ENCODE measurements around the gene FCN3.
A peak's percentile ranks its signal among the peaks of the same experiment; 100 is the strongest.

The FCN3 gene

GRCh38 chr1:27357281-27358037, 17.2 kb downstream of the FCN3 start:
- peaks cover 4% of the 10 kb centered on the region for H3K4me1 ChIP-seq (ENCODE audit: control insufficient read depth, insufficient read depth, low read length)
- WGBS (ENCODE audit: insufficient coverage, insufficient read length), result no CpG with 5 or more reads among the region's 40 CpGs
- no peak overlapping the region for H3K4me3 ChIP-seq (ENCODE audit: low read length)
- no peaks in the 10 kb centered on the region for H3K9me3 ChIP-seq (ENCODE audit: control insufficient read depth, insufficient read depth, low read length)
- no peak overlapping the region for H3K27ac ChIP-seq (ENCODE audit: low read length)
- DNase-seq (ENCODE audit: low read depth, low spot score), result no peak
- no peaks in the 10 kb centered on the region for H3K36me3 ChIP-seq (ENCODE audit: control insufficient read depth, insufficient read depth, low read length)
- H3K27me3 ChIP-seq (ENCODE audit: control insufficient read depth, insufficient read depth, low read length), result peaks cover 16% of the 10 kb centered on the region; the same call in 1 of the 2 replicates

GRCh38 chr1:27356619-27357280, 17.9 kb downstream of the FCN3 start:
- peaks cover 4% of the 10 kb centered on the region for H3K4me1 ChIP-seq (ENCODE audit: control insufficient read depth, insufficient read depth, low read length)
- no peaks in the 10 kb centered on the region for H3K9me3 ChIP-seq (ENCODE audit: control insufficient read depth, insufficient read depth, low read length)
- DNase-seq (ENCODE audit: low read depth, low spot score), result no peak
- peaks cover 16% of the 10 kb centered on the region; the same call in 1 of the 2 replicates for H3K27me3 ChIP-seq (ENCODE audit: control insufficient read depth, insufficient read depth, low read length)
- H3K4me3 ChIP-seq (ENCODE audit: low read length), result no peak overlapping the region
- no CpG with 5 or more reads among the region's 37 CpGs for WGBS (ENCODE audit: insufficient coverage, insufficient read length)
- H3K27ac ChIP-seq (ENCODE audit: low read length), result no peak overlapping the region
- H3K36me3 ChIP-seq (ENCODE audit: control insufficient read depth, insufficient read depth, low read length), result no peaks in the 10 kb centered on the region

GRCh38 chr1:27356277-27356618, 18.4 kb downstream of the FCN3 start:
- H3K27ac ChIP-seq (ENCODE audit: low read length), result no peak overlapping the region
- WGBS (ENCODE audit: insufficient coverage, insufficient read length), result no CpG with 5 or more reads among the region's 13 CpGs
- DNase-seq (ENCODE audit: low read depth, low spot score), result no peak

GRCh38 chr1:27355683-27356082, 18.9 kb downstream of the FCN3 start:
- Histone ChIP-seq H3K27me3 (ENCODE audit: control insufficient read depth, insufficient read depth, low read length) (peaks cover 9% of the 10 kb centered on the region; the same call in 1 of the 2 replicates), H3K4me1 (ENCODE audit: control insufficient read depth, insufficient read depth, low read length) (peaks cover 4% of the 10 kb centered on the region), H3K36me3 (ENCODE audit: control insufficient read depth, insufficient read depth, low read length) (no peaks in the 10 kb centered on the region), H3K27ac (ENCODE audit: low read length) (no peak overlapping the region), H3K4me3 (ENCODE audit: low read length) (no peak overlapping the region), H3K9me3 (ENCODE audit: control insufficient read depth, insufficient read depth, low read length) (no peaks in the 10 kb centered on the region)
- WGBS (ENCODE audit: insufficient coverage, insufficient read length), result no CpG with 5 or more reads among the region's 5 CpGs
- DNase-seq (ENCODE audit: low read depth, low spot score), result no peak

More at GRCh38 chr1:27356277-27356618, 18.4 kb downstream of the FCN3 start:
- Histone ChIP-seq H3K4me3 (ENCODE audit: low read length) (no peak overlapping the region), H3K36me3 (ENCODE audit: control insufficient read depth, insufficient read depth, low read length) (no peaks in the 10 kb centered on the region), H3K9me3 (ENCODE audit: control insufficient read depth, insufficient read depth, low read length) (no peaks in the 10 kb centered on the region), H3K27me3 (ENCODE audit: control insufficient read depth, insufficient read depth, low read length) (peaks cover 13% of the 10 kb centered on the region; the same call in 1 of the 2 replicates), H3K4me1 (ENCODE audit: control insufficient read depth, insufficient read depth, low read length) (peaks cover 4% of the 10 kb centered on the region)

GRCh38 chr1:27353629-27354028, 21.0 kb downstream of the FCN3 start:
- H3K27me3 ChIP-seq (ENCODE audit: control insufficient read depth, insufficient read depth, low read length), result no peaks in the 10 kb centered on the region; the same call in 1 of the 2 replicates
- H3K4me3 ChIP-seq (ENCODE audit: low read length), result no peak overlapping the region
- no peaks in the 10 kb centered on the region for H3K9me3 ChIP-seq (ENCODE audit: control insufficient read depth, insufficient read depth, low read length)
- H3K4me1 ChIP-seq (ENCODE audit: control insufficient read depth, insufficient read depth, low read length), result peaks cover 6% of the 10 kb centered on the region
- H3K36me3 ChIP-seq (ENCODE audit: control insufficient read depth, insufficient read depth, low read length), result no peaks in the 10 kb centered on the region
- no CpG with 5 or more reads among the region's 3 CpGs for WGBS (ENCODE audit: insufficient coverage, insufficient read length)
- no peak overlapping the region for H3K27ac ChIP-seq (ENCODE audit: low read length)
- no peak for DNase-seq (ENCODE audit: low read depth, low spot score)

DNA sequence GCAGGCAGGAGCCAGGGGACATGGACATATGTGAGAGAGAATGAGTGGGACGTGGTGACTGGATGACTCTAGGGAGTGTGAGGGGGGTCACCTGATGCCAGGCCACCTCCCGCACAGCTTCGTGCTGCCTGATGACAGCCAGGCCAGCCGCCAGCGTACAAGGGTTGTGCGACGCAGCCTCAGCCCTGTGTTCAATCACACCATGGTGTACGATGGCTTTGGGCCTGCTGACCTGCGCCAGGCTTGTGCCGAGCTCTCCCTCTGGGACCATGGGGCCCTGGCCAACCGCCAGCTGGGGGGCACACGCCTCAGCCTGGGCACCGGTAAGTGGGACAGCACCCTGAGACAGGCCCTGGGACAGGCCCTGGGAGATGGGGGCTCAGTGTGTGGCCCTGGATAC, 21.5 kb downstream of the FCN3 start:
- Histone ChIP-seq H3K27ac (ENCODE audit: low read length) (no peak overlapping the region), H3K27me3 (ENCODE audit: control insufficient read depth, insufficient read depth, low read length) (no peaks in the 10 kb centered on the region; the same call in 1 of the 2 replicates), H3K36me3 (ENCODE audit: control insufficient read depth, insufficient read depth, low read length) (no peaks in the 10 kb centered on the region), H3K9me3 (ENCODE audit: control insufficient read depth, insufficient read depth, low read length) (no peaks in the 10 kb centered on the region), H3K4me1 (ENCODE audit: control insufficient read depth, insufficient read depth, low read length) (peaks cover 6% of the 10 kb centered on the region), H3K4me3 (ENCODE audit: low read length) (no peak overlapping the region)
- WGBS (ENCODE audit: insufficient coverage, insufficient read length), result no CpG with 5 or more reads among the region's 13 CpGs
- no peak for DNase-seq (ENCODE audit: low read depth, low spot score)

- no CpG with 5 or more reads among the region's 8 CpGs for WGBS (ENCODE audit: insufficient coverage, insufficient read length)
- no peaks in the 10 kb centered on the region for H3K36me3 ChIP-seq (ENCODE audit: control insufficient read depth, insufficient read depth, low read length)
Observed at GRCh38 chr1:27351541-27352107, 23.0 kb downstream of the FCN3 start.

GRCh38 chr1:27350663-27351540, 23.7 kb downstream of the FCN3 start:
- peak; percentile 94 for DNase-seq (ENCODE audit: low read depth, low spot score)
- WGBS (ENCODE audit: insufficient coverage, insufficient read length), result no CpG with 5 or more reads among the region's 62 CpGs

More at GRCh38 chr1:27351541-27352107, 23.0 kb downstream of the FCN3 start:
- Histone ChIP-seq H3K4me3 (ENCODE audit: low read length) (peak overlapping the region; percentile 38; the same call in 1 of the 2 replicates), H3K27me3 (ENCODE audit: control insufficient read depth, insufficient read depth, low read length) (no peaks in the 10 kb centered on the region), H3K4me1 (ENCODE audit: control insufficient read depth, insufficient read depth, low read length) (peaks cover 4% of the 10 kb centered on the region), H3K9me3 (ENCODE audit: control insufficient read depth, insufficient read depth, low read length) (no peaks in the 10 kb centered on the region), H3K27ac (ENCODE audit: low read length) (no peak overlapping the region)
- no peak for DNase-seq (ENCODE audit: low read depth, low spot score)

DNA sequence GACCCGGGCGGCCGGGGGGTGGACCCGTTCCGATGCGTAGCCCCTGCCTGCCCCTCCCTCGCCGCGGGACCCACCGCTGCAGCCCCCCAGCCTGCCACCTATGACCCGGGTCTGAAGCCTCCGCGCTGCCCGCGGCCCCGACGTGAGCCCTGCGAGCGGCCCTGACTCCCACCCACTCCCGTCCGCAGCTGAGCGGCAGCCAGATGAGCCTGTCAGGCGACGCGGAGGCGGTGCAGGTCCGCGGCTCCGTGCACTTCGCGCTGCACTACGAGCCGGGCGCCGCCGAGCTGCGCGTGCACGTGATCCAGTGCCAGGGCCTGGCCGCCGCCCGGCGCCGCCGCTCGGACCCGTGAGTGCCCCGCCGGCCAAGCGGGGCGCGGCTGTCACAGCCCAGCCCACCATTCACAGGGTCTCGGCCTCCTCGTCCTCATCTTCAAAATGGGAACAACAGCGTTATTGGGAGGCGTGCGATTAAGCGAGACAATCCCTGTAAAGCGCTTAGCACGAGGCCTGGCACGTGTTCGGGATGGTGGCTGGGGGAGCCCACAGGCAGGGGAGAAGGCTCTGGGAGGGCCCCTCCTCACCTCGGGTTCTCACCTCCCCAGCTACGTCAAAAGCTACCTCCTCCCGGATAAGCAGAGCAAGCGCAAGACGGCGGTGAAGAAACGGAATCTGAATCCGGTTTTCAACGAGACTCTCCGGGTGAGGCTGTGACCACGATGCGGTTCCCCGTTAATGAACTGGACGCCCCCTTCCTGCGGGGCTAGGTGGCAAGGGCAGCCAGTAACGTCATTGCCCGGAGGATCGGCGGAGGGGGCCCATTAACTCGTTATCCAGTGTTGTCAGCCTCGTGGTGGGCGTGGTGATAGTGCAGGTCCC, 24.6 kb downstream of the FCN3 start:
- H3K4me1 ChIP-seq (ENCODE audit: control insufficient read depth, insufficient read depth, low read length), result peaks cover 4% of the 10 kb centered on the region
- no peaks in the 10 kb centered on the region for H3K9me3 ChIP-seq (ENCODE audit: control insufficient read depth, insufficient read depth, low read length)
- H3K4me3 ChIP-seq (ENCODE audit: low read length), result peak overlapping the region; percentile 34; the same call in 1 of the 2 replicates
- no peak overlapping the region for H3K27ac ChIP-seq (ENCODE audit: low read length)
- H3K27me3 ChIP-seq (ENCODE audit: control insufficient read depth, insufficient read depth, low read length), result no peaks in the 10 kb centered on the region
- no peak for DNase-seq (ENCODE audit: low read depth, low spot score)
- no peaks in the 10 kb centered on the region for H3K36me3 ChIP-seq (ENCODE audit: control insufficient read depth, insufficient read depth, low read length)
- no CpG with 5 or more reads among the region's 84 CpGs for WGBS (ENCODE audit: insufficient coverage, insufficient read length)

More at GRCh38 chr1:27350663-27351540, 23.7 kb downstream of the FCN3 start:
- Histone ChIP-seq H3K27ac (ENCODE audit: low read length) (no peak overlapping the region), H3K4me1 (ENCODE audit: control insufficient read depth, insufficient read depth, low read length) (peaks cover 4% of the 10 kb centered on the region), H3K4me3 (ENCODE audit: low read length) (peak overlapping the region; percentile 38; the same call in 1 of the 2 replicates), H3K27me3 (ENCODE audit: control insufficient read depth, insufficient read depth, low read length) (no peaks in the 10 kb centered on the region), H3K36me3 (ENCODE audit: control insufficient read depth, insufficient read depth, low read length) (no peaks in the 10 kb centered on the region), H3K9me3 (ENCODE audit: control insufficient read depth, insufficient read depth, low read length) (no peaks in the 10 kb centered on the region)
